ENCODE data around the gene DAPK1.

Gene DAPK1

GRCh38 chr9:87638292-87638691 lies 140.6 kb downstream of the DAPK1 start:
- in situ Hi-C loops (cut with HindIII; ENCODE audit: low sequenced_read_pairs): loop anchor here (25.0 kb wide), 1 partner anchor 676 kb away; no protein-coding TSS in a partner anchor

- in situ Hi-C loops (cut with HindIII; ENCODE audit: low sequenced_read_pairs): loop anchor here (25.0 kb wide), 1 partner anchor 678 kb away; no protein-coding TSS in a partner anchor
Measured at GRCh38 chr9:87639949-87640348, 142.3 kb downstream of the DAPK1 start.

- in situ Hi-C loops (cut with HindIII; ENCODE audit: low sequenced_read_pairs): loop anchor here (25.0 kb wide), 1 partner anchor 678 kb away; no protein-coding TSS in a partner anchor
Measured at GRCh38 chr9:87640385-87640795, 142.7 kb downstream of the DAPK1 start.

GRCh38 chr9:87641067-87641466 lies 143.4 kb downstream of the DAPK1 start:
- in situ Hi-C loops (cut with HindIII; ENCODE audit: low sequenced_read_pairs): loop anchor here (25.0 kb wide), 1 partner anchor 679 kb away; no protein-coding TSS in a partner anchor

- in situ Hi-C loops (cut with HindIII; ENCODE audit: low sequenced_read_pairs): loop anchor here (25.0 kb wide), 1 partner anchor 680 kb away; no protein-coding TSS in a partner anchor
Measured at GRCh38 chr9:87642330-87643106, 144.9 kb downstream of the DAPK1 start.

GRCh38 chr9:87643107-87643650 lies 145.5 kb downstream of the DAPK1 start:
- in situ Hi-C loops (cut with HindIII; ENCODE audit: low sequenced_read_pairs): loop anchor here (25.0 kb wide), 1 partner anchor 681 kb away; no protein-coding TSS in a partner anchor

GRCh38 chr9:87643778-87644570 lies 146.3 kb downstream of the DAPK1 start:
- in situ Hi-C loops (cut with HindIII; ENCODE audit: low sequenced_read_pairs): loop anchor here (25.0 kb wide), 1 partner anchor 682 kb away; no protein-coding TSS in a partner anchor

GRCh38 chr9:87644659-87645058 lies 147.0 kb downstream of the DAPK1 start:
- in situ Hi-C loops (cut with HindIII; ENCODE audit: low sequenced_read_pairs): loop anchor here (25.0 kb wide), 1 partner anchor 682 kb away; no protein-coding TSS in a partner anchor

- in situ Hi-C loops (cut with HindIII; ENCODE audit: low sequenced_read_pairs): loop anchor here (25.0 kb wide), 1 partner anchor 684 kb away; no protein-coding TSS in a partner anchor
Measured at GRCh38 chr9:87646546-87646945, 148.9 kb downstream of the DAPK1 start.

GRCh38 chr9:87647114-87647513 lies 149.4 kb downstream of the DAPK1 start:
- in situ Hi-C loops (cut with HindIII; ENCODE audit: low sequenced_read_pairs): loop anchor here (25.0 kb wide), 1 partner anchor 685 kb away; no protein-coding TSS in a partner anchor

- in situ Hi-C loops (cut with HindIII; ENCODE audit: low sequenced_read_pairs): loop anchor here (25.0 kb wide), 1 partner anchor 686 kb away; no protein-coding TSS in a partner anchor
Measured at GRCh38 chr9:87648606-87649005, 150.9 kb downstream of the DAPK1 start.

- in situ Hi-C loops (cut with HindIII; ENCODE audit: low sequenced_read_pairs): no loop called here
Measured at GRCh38 chr9:87650611-87651295, 153.1 kb downstream of the DAPK1 start.

GRCh38 chr9:87651431-87651830 lies 153.8 kb downstream of the DAPK1 start:
- in situ Hi-C loops (cut with HindIII; ENCODE audit: low sequenced_read_pairs): no loop called here

GRCh38 chr9:87653941-87654340 lies 156.3 kb downstream of the DAPK1 start:
- in situ Hi-C loops (cut with HindIII; ENCODE audit: low sequenced_read_pairs): no loop called here

- in situ Hi-C loops (cut with HindIII; ENCODE audit: low sequenced_read_pairs): no loop called here
Measured at GRCh38 chr9:87655731-87656130, 158.1 kb downstream of the DAPK1 start.

- in situ Hi-C loops (cut with HindIII; ENCODE audit: low sequenced_read_pairs): no loop called here
Measured at GRCh38 chr9:87656485-87656884, 158.8 kb downstream of the DAPK1 start.

GRCh38 chr9:87657190-87657589 lies 159.5 kb downstream of the DAPK1 start:
- in situ Hi-C loops (cut with HindIII; ENCODE audit: low sequenced_read_pairs): no loop called here

GRCh38 chr9:87657893-87658292 lies 160.2 kb downstream of the DAPK1 start:
- in situ Hi-C loops (cut with HindIII; ENCODE audit: low sequenced_read_pairs): no loop called here

GRCh38 chr9:87658511-87658910 lies 160.8 kb downstream of the DAPK1 start:
- in situ Hi-C loops (cut with HindIII; ENCODE audit: low sequenced_read_pairs): no loop called here

Data from endothelial cell of hepatic sinusoid (primary cell).